GM12875 (cell line): Measurements from ENCODE around the gene SYTL2.

Source experiments
- H3K4me3 ChIP-seq: one replicate; pipeline ENCODE4 v1.5.1; 2011; ENCODE audit warnings: low read depth, low read length, control low read depth
- TF ChIP-seq, protein P1 (sequence below): IDR thresholded peaks from 2 replicates; pipeline ENCODE4 v1.5.1; 2011; ENCODE audit warnings: low read depth, mild to moderate bottlenecking, control low read depth, inconsistent platforms, low read length, moderate library complexity, borderline replicate concordance; ENCODE audit not compliant: insufficient read depth

SYTL2 gene

GRCh38 chr11:85810521-85810870 lies 445 bp downstream of the SYTL2 start:
- peak overlapping the region; percentile 29 for H3K4me3 ChIP-seq

GRCh38 chr11:85809863-85810262 lies 1.1 kb downstream of the SYTL2 start:
- TF ChIP-seq, protein P1, sequence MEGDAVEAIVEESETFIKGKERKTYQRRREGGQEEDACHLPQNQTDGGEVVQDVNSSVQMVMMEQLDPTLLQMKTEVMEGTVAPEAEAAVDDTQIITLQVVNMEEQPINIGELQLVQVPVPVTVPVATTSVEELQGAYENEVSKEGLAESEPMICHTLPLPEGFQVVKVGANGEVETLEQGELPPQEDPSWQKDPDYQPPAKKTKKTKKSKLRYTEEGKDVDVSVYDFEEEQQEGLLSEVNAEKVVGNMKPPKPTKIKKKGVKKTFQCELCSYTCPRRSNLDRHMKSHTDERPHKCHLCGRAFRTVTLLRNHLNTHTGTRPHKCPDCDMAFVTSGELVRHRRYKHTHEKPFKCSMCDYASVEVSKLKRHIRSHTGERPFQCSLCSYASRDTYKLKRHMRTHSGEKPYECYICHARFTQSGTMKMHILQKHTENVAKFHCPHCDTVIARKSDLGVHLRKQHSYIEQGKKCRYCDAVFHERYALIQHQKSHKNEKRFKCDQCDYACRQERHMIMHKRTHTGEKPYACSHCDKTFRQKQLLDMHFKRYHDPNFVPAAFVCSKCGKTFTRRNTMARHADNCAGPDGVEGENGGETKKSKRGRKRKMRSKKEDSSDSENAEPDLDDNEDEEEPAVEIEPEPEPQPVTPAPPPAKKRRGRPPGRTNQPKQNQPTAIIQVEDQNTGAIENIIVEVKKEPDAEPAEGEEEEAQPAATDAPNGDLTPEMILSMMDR, result no peak
- no peak overlapping the region for H3K4me3 ChIP-seq

More at GRCh38 chr11:85810521-85810870, 445 bp downstream of the SYTL2 start:
- TF ChIP-seq, protein P1, result no peak

DNA sequence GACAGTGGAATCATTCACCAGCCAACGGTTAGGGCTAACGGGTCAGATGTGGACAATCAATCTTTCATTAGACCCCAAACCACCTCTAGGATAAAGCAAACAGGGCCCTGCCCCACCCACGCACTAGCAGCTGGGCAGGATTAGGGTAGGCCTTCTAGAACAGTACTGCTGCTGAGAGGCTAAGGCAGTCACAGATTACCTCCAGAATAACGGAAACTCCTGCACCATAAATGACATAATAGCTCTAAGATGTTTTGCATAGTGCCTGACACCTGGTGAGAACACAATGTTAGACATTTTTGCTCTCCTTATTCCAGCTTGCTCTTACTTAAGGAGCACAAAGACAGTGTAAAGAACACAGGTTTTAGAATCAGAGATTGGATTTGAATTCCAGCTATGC lies 1.8 kb downstream of the SYTL2 start:
- no peak overlapping the region for H3K4me3 ChIP-seq
- TF ChIP-seq, protein P1, result no peak

DNA sequence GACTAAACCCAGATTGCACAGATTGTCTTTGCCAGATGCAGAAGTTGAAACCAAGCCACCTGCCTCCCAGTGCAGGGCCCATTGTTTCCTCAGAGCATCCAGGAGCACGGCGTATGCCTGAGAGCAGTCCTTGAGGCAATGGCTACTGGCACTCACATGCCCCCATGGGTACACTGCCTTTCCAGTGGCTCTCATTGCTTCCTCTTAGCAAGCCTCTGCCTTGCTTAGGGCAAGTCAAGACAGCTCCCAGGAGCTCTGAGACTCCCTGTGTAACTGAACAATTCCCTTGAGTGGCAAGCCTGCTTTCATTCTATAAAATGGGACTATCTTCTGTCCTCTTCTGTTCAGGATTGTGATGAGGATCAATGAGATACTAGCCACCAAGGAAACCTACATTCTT lies 4.1 kb downstream of the SYTL2 start:
- no peak overlapping the region for H3K4me3 ChIP-seq
- TF ChIP-seq, protein P1, result no peak

DNA sequence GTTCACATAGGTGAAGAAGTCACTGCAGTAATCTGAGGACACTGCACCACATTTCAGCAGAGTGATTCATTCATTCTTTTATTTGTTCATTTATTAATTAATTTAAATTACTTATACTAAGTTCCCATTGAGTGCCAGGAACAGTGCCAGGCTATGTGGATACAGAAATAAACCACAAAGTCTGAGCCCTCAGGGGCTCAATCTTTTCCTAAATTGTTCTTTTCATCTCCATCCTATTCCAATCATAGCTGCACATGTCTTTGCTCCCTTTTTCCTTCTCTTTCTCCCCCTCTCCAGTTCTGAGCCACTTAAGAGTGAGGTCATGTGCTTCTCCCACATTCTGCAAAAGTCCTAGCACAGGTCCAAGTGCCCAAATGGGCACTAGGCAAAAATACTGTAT lies 4.9 kb downstream of the SYTL2 start:
- TF ChIP-seq, protein P1, result no peak

DNA sequence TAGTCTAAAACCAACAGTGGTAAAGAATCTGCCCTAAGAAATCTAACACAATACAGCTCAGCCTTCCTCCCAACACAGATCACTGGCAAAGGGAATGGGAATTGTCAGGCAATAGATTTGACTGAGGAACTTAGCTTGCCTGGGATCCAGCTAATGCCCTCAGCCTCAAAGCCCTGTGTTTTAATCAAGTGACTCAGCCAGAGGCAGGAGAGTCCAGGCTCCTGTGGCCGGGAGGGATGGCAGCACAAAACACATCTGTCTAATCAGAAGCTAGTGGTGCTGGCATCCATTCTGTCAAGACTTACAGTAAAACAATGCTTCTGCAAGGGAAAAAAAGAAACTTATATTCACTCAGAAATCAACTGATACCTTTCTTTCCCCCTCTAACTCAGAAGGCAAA lies 5.6 kb downstream of the SYTL2 start:
- TF ChIP-seq, protein P1, result no peak

More for the DNA sequence above, 4.9 kb downstream of the SYTL2 start:
- H3K4me3 ChIP-seq, result no peak overlapping the region

GRCh38 chr11:85803920-85804319 lies 7.0 kb downstream of the SYTL2 start:
- no peak overlapping the region for H3K4me3 ChIP-seq
- TF ChIP-seq, protein P1, result no peak

More for the DNA sequence above, 5.6 kb downstream of the SYTL2 start:
- no peak overlapping the region for H3K4me3 ChIP-seq
